ENCODE data around the gene CPSF2.

CPSF2 gene

GRCh38 chr14:92121670-92122350 lies at the start of gene CPSF2, which contains the start of gene NDUFB1:
TSS of gene CPSF2 (plus strand) at chr14:92121969. CDS start at chr14:92130985, 9,016 bp downstream.
TSS of gene NDUFB1 (minus strand) at chr14:92121706. CDS start at chr14:92117637, 4,069 bp downstream.
- peak; percentile 89 to 90 for DNase-seq

DNA sequence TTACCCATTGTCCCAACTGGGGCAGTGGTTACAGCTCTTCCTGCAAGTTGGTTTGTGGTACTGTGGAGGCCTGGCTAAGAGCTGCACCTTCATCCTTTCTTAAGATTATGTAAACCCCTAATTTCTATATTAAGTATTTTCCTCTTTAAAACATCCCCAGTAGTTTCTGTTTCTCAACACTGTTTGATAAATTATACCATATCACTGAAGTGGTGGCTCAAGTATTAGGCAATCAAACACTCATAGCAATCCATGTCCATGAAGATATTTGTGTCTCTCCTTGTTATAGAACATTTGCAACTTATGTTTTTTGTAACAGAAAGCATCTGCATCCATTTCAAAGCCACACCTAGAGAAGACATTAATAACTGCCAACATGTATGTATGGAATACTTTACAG lies 47.2 kb upstream of the CPSF2 start:
- DNase-seq = no peak

- DNase-seq = no peak
These were observed 33.3 kb upstream of the CPSF2 start for GRCh38 chr14:92088494-92088893.

DNA sequence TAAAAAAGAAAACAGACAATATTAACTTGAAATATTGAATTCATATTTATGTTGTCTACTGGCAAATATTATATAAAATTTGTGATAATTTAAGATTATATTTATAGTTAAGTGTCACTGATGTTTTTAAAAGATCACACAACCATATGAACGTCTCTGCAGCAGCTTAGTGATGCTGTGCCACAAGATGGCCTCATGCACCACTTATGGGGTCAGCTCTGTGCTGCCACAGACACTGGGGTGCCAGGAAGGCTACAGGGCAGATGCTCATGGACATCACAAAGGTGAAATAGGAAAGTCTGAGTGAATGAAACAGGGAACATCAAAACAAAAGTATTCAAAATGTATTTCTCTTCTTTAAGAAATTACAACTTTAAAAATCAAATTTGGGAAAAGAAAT lies 28.4 kb upstream of the CPSF2 start:
- DNase-seq = no peak

DNA sequence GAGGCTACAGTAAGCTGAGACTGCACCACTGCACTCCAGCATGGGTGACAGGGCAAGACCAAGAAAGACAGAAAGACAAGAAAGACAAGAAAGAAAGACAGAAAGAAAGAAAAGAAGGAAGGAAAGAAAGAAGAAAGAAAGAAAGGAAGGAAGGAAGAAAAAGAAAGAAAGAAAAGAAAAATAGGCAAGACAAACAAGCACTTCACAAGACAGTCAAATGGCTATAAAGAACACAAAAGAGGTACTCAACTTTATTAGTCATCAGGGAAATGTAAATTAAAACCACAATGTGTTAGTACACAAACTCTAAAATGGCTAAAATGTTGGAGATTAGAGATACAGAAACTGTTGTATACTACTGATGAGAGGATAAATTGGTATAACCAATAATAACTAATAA lies 22.0 kb upstream of the CPSF2 start:
- DNase-seq = no peak

- no peak for DNase-seq
These were observed 18.3 kb upstream of the CPSF2 start for GRCh38 chr14:92103363-92103989.

GRCh38 chr14:92105073-92105892 lies 16.5 kb upstream of the CPSF2 start:
- DNase-seq = no peak

GRCh38 chr14:92105893-92106142 lies 16.0 kb upstream of the CPSF2 start:
- DNase-seq = peak in 1 of 2 donors; percentile 30

DNA sequence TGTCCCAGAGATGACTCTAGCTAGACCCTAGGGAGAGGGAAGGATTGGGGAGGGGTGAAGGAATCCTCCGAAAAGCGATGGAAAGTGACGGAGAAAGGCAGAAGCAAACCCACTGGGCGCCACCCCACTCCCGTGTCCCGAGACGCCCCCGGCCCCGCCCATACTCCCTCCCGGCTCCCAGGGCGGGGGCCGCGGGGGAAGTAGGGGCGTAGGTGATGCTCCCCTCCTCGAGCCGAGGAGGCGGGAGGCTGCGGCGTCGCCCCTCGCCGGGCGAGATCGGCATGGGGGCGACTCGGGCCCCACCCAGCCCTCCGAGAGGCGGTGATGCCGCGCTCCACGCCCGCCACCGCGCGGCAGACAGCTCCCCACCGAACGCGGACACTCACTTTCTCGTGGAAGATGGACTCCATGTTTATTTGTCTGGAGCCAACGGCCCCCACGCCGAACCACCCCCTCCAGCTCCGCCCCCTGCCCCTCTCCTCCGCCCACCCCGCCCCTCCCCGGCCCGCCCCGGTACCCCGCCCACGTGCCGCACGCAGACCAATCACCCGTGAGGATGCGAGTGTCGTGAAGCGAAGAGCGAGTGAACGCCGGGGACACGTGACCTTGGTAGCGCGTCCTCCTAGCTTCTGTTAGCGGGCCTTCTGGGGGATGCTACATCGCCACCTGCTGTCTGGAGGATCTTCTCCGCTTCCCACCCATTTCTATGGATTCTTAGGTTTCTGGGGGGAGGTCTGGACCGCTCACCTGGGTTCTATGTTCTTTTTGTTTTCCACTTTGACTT lies 15.4 kb upstream of the CPSF2 start, which contains the start of gene ATXN3:
Gene ATXN3, minus strand, starts transcription at position 440 of the 784 bp plus-strand sequence. Its CDS starts 30 bp downstream, at position 410.
- DNase-seq = peak; percentile 94 to 96

DNA sequence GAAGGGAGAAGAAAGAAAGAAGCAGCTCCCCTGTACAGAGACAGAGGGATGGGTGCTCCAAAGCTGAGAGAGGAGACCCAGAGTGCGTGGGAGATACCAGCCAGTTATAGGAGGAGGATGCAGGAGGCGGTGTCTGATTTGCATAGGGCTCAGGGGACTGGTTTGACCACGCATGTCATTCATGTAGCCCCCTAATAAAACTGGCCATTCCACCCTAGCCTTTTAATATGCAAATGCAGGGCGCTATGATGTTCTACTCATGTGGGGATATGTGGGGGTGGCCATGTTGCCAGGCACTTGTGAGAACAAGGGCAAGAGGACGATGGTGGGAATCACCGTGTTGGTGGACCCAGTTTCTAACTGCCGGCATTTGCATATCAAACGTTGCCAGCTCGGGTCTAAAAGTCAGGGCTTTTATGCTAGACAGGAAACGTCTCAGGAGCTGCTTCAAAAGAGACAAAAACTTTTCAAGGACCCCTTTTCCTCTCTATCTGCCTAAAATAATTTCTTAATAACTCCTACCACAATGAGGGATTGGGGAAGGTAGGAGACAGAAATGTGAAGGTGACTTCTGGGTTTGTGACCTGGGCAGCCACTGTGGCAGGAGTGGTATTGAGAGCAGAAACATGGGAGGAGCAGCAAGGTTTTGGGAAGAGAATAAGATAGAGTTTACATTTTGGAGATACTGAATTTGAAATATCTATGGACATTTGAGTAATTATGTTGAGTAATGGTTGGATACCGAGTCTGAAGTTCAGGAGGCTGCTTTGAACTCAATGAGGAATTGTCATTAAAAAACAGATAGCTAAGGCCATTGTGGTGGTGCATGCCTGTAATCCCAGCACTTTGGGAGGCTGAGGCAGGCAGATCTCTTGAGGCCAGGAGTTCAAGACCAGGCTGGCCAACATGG lies 13.2 kb upstream of the CPSF2 start:
- peak in 1 of 2 donors; percentile 32 for DNase-seq

DNA sequence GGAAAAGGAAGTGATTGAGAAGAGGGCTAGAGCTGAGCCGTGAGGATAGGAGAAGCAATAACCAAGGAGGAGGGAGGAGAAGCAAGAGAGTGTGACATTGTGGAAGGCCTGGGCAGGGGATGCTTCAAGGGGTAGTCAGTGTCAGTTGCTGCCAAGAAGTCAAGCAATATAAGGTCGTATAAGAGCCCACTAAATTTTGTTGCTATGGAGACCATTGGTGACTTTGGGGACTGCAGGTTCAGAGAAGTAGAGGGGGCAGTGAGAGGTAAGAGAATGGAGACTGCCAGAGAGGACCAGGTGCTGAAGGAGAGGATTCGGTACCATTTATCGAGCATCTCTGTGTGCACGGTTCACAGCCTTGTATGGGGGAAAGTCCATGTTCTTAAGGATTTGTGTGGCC lies 12.3 kb upstream of the CPSF2 start:
- DNase-seq = no peak

GRCh38 chr14:92121207-92121669 lies 531 bp upstream of the CPSF2 start:
- DNase-seq = no peak

DNA sequence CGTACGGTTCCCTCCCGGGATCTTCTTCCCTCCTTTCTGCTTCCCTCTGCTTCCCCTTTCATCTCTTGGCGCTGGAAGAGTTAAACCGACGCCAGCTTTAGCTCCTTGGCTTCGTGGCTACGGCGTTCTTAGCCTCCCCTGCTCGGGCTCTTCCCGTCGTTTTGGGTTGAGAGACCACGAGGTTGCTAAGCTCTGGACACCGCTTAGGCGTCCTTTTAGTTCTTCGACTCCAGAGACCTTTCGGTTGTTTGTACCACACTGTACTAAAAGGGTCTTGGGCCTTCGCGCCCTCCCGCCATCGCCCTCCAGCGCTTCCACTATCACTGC lies 545 bp downstream of the CPSF2 start:
- DNase-seq = peak in 1 of 2 donors; percentile 20

DNA sequence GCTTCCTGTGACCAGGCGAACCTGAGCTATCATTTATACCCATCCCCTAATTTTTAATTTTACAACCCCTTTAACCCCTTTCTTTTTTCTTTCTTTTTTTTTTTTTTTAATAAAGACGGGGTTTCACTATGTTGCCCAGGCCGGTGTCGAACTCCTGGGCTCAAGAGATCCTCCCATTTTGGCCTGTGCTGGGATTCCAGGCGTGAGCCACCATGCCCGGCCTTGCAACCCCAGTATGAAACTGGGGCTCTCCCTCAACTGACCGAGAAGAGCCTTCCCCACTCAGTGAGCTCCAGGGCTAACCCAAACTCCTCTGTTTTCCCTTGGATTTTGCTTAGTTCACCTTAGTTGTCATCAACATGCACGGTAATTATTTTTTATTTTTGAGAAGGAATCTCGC lies 992 bp downstream of the CPSF2 start:
- no peak for DNase-seq

DNA sequence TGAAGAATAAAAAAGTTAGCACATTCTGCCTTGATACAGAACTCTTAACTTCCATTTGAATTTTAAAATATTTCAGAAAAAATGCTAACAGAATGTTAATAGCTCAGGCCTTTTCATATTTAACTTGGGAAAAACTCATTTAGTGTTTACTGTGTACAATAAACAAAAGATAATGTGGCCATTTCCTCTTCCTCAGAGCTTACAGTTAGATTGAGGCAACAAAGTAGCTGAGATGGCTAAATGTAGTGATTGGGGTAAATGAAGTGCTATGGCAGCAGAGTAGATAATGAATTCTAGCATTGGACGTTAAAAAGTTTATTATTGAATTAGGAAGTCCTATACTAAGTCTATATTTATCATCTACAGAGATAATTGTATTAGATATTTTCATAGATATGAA lies 12.7 kb downstream of the CPSF2 start:
- no peak for DNase-seq

- DNase-seq = no peak
These were observed 13.5 kb downstream of the CPSF2 start for GRCh38 chr14:92135269-92135668.

- DNase-seq = no peak
These were observed 21.5 kb downstream of the CPSF2 start for GRCh38 chr14:92143309-92143708.

GRCh38 chr14:92143962-92144361 lies 22.2 kb downstream of the CPSF2 start:
- no peak for DNase-seq

DNA sequence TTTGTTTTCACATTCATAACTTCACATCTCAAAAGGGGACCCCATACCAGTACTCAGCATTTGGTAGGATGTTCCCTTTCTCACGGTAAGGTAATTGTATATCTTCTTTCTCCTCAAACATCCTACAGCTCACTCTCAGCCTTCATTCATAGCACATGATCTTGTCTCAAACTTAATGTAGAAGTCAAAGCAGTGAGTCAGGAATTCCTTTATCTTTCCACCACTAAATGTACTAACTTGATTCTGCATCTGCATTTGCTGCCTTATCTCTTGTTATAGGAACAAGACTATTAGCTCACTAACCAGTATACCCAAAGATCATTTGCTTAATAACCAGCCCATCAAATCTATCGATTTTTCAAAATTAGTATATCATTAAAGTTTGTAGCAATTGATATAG lies 22.9 kb downstream of the CPSF2 start:
- DNase-seq = no peak

GRCh38 chr14:92153581-92153980 lies 31.8 kb downstream of the CPSF2 start:
- DNase-seq = no peak

- no peak for DNase-seq
These were observed 32.6 kb downstream of the CPSF2 start for GRCh38 chr14:92154283-92154942.
